ENCODE measurements around the gene NLRP14.

The NLRP14 gene

DNA sequence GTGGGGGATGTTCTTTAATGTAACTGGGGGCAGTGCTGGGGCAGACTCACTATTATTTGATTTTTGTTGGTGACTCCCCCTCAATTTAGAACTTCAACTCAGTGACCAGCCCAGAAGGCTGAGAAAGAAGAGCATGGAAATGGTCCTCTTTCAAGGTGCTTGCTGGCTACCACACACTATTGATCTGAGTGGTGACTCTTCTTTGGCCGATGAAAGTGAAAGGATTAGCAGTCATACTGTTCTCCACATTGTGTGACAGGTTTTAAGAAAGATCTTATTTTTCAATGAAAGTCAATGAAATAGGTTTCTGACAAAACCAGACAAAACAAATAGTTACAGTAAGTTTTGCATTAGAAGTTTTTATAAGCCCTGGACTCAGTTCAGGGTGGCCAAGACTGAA is 29.9 kb downstream of the NLRP14 start:
- TF ChIP-seq, protein P1, sequence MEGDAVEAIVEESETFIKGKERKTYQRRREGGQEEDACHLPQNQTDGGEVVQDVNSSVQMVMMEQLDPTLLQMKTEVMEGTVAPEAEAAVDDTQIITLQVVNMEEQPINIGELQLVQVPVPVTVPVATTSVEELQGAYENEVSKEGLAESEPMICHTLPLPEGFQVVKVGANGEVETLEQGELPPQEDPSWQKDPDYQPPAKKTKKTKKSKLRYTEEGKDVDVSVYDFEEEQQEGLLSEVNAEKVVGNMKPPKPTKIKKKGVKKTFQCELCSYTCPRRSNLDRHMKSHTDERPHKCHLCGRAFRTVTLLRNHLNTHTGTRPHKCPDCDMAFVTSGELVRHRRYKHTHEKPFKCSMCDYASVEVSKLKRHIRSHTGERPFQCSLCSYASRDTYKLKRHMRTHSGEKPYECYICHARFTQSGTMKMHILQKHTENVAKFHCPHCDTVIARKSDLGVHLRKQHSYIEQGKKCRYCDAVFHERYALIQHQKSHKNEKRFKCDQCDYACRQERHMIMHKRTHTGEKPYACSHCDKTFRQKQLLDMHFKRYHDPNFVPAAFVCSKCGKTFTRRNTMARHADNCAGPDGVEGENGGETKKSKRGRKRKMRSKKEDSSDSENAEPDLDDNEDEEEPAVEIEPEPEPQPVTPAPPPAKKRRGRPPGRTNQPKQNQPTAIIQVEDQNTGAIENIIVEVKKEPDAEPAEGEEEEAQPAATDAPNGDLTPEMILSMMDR (IDR thresholded peaks at IDR 0.05; ENCODE audit: insufficient read depth, low read depth, low read length, missing control alignments): no peak
- DNase-seq (ENCODE audit: low read depth): peak; percentile 50
- no peak overlapping the region for H3K4me3 ChIP-seq (ENCODE audit: low read depth, low read length)

DNA sequence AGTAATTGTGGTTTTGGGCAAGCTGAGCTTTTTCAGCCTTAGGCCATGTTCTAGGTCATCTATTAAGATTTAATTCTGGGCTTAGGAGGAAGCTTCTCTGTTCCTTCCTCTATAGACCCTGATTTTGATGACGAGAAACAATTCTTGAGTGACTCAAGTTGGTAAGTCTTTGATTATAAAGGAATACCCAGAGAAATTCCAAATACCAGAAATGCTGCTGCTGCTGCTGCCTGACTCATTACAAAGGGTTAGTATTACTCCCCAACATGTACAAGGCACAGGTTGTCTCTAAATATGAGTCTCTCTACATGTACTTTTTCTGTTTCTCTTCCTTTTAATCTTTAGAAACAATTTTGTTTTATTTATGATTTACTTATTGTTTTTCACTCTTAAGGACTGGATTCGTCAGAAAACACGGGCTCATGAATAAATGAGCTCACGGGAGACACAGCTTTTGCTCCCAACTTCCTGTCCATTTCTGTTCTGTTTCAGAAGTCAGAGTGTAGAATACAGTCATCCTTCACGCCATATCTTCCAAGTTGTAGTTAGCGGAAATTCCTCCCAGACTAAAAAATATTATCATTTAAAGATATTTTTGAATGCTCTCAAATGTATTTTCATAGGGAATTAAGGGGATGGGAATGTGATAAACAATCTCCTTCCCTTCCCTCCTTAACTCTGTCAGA is 36.7 kb downstream of the NLRP14 start:
- TF ChIP-seq, protein P1 (IDR thresholded peaks at IDR 0.05; ENCODE audit: insufficient read depth, low read depth, low read length, missing control alignments): no peak
- DNase-seq (ENCODE audit: low read depth): peak; percentile 17
- no peak overlapping the region for H3K4me3 ChIP-seq (ENCODE audit: low read depth, low read length)

DNA sequence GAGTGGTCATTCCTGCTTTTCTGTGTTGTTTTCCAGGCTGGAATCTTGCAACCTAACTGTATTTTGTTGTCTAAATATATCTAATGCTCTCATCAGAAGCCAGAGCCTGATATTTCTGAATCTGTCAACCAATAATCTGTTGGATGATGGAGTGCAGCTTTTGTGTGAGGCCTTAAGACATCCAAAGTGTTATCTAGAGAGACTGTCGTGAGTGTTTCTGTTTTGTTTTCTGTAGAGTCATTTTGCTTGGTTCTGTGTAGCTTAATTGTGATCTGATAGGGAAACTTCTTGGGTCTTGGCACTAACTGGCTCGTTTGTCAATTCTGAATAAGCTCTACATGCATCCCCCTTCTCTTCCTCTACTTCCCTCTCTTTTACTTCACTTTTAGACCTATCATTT is 37.4 kb downstream of the NLRP14 start:
- H3K4me3 ChIP-seq (ENCODE audit: low read depth, low read length): no peak overlapping the region
- TF ChIP-seq, protein P1 (IDR thresholded peaks at IDR 0.05; ENCODE audit: insufficient read depth, low read depth, low read length, missing control alignments): no peak
- no peak for DNase-seq (ENCODE audit: low read depth)

DNA sequence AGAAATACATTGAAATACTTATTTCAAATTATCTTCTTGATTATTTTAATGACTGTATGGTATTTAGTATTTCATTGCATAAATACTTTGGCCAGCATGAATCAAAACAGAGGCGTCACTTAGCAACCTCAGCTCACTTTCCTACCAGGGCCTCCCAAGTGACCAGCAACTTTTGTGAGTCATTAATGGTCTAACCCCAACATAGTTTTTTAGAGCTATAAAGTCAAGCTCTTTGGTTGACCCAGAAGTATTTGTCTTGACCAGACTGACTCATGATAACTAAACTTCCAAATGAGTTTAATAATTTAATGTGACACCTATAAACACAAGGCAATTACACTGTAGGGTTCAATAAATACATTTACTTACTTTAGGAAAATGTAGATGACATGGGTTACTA is 40.6 kb downstream of the NLRP14 start:
- TF ChIP-seq, protein P1 (IDR thresholded peaks at IDR 0.05; ENCODE audit: insufficient read depth, low read depth, low read length, missing control alignments): no peak
- no peak for DNase-seq (ENCODE audit: low read depth)

DNA sequence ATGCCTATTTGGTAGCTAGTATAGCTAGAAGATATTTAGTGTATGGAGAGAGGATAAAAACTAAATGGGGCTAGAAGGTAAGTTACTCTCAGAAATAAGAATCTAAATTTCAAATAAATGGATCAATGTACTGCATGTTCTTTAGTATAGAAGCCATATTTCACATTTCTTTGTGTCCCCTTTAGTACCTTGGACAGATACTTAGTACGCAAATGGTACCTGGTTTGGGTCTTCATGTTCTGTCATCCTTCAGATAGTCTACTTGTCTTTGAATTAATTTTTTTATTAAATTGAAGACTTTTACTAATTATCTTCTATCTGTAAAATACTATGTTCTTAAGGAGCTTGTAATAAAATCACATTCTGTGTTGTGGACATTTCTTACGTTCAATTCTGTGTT is 42.3 kb downstream of the NLRP14 start:
- no peak for DNase-seq (ENCODE audit: low read depth)

More for the DNA sequence above, 40.6 kb downstream of the NLRP14 start:
- no peak overlapping the region for H3K4me3 ChIP-seq (ENCODE audit: low read depth, low read length)

DNA sequence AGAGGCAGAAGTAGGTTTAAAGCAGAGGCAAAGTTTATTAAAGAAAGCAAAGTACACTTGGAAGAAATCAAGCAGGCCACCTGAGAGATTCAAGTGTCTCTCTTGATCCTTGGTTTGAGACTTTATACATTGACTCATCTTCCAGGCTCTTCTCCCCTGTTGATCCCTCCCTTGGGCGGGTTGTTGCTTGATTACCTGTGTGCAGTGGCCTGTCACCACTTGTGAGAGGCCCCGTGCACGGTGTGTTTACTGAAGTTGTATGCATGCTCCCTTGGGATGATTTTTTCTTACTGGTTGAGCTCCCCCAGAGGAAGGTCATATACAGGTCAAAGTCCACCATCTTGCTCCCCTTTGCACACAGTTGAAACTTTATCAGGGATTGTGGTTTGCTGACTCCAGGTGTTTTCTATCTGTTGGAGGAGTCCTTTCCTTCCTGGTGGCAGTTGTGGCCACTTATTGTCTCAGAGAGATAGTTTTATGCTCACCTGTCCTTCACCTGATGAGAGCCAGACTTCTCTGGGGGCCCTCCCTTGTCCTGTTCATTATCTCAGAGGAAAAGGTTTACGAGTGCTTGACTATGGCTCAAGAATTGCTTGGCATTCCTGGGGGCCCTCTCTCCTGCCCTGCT is 52.2 kb downstream of the NLRP14 start:
- H3K4me3 ChIP-seq (ENCODE audit: low read depth, low read length): no peak overlapping the region
- TF ChIP-seq, protein P1 (IDR thresholded peaks at IDR 0.05; ENCODE audit: insufficient read depth, low read depth, low read length, missing control alignments): no peak
- no peak for DNase-seq (ENCODE audit: low read depth)

More for the DNA sequence above, 42.3 kb downstream of the NLRP14 start:
- no peak overlapping the region for H3K4me3 ChIP-seq (ENCODE audit: low read depth, low read length)
- TF ChIP-seq, protein P1 (IDR thresholded peaks at IDR 0.05; ENCODE audit: insufficient read depth, low read depth, low read length, missing control alignments): no peak
